ENCODE data around the gene FNDC11.

DNA sequence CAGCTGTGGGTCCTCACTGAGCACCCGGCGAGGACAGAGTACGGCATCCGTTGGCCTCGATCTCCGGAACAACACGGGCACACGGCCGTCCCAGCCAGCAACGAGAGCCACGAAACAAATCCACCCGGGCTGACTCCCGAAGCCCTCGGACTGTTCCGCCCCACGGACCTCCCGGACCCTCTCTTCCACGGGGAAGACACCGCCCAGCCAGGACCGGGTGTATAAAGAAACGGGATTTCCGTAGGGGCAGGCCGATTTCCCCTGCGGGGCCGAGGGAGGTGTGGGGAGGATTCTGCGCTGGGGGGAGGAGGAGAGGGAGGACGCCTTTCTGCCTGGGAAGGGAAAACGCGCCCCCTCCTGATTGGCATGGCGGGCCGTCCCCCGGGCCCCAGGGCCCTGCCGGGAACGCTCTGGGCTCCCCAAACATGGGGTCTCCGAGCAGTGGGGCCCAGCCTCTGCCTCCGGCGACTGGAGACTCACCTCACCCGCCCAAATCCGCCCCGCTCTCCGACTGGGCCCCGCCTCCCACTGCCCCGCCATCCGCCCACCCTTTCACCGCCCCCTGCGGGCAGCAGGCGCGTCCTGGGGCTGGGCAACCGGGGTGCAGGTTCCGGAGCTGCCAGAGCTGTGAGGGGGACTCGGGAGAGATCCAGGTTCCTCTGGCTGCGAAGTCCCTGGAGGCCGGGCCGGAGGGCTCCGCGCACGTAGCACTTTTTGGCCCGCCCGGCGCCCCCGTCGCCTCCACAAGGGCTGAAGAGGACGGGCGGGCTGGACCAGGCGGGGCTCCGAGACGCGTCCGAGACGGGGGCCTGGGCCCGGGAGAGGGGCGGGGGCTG lies 34.1 kb upstream of the FNDC11 start:
- TF ChIP-seq POLR2A (IDR thresholded peaks at IDR 0.05) (no peak), CTCF (IDR thresholded peaks at IDR 0.05) (no peak)
